ENCODE results near the gene ADARB2.

DNA sequence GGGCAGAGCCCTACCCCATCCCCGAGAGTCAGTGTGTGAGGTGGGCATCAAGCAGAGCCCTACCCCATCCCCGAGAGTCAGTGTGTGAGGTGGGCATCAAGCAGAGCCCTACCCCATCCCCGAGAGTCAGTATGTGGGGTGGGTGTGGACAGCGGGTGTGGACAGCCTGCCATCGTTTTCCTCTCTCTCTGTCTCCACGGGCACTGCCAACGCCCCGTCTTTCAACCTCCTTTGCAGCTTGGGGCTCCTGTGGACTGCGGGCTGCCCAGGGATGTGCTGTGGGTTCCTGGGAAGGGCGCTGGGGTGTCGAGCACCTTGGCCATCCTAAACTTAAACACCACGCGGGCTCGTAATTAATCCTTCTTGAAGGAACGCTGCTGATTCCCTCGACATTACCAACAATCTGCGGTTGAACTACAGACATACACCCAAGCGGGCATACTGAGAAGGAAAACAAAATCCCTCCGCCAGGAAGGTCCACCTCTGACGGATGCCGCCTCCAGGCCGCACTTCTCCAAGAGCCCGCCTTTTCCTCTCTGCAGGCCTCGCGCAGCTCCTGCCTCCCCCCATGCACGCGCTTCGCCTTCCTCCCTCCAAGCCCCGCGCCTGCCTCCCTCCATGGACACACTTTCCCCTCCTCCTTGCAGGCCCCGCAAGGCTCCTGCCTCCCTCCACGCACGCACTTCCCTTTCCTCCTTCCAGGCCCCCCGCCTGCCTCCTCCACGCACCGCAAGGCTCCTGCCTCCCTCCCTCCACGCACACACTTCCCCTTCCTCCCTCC, 65.1 kb downstream of the ADARB2 start:
- TF ChIP-seq EZH2 (IDR thresholded peaks at IDR 0.05; ENCODE audit: borderline replicate concordance) = no peak
- TF ChIP-seq, protein P1, sequence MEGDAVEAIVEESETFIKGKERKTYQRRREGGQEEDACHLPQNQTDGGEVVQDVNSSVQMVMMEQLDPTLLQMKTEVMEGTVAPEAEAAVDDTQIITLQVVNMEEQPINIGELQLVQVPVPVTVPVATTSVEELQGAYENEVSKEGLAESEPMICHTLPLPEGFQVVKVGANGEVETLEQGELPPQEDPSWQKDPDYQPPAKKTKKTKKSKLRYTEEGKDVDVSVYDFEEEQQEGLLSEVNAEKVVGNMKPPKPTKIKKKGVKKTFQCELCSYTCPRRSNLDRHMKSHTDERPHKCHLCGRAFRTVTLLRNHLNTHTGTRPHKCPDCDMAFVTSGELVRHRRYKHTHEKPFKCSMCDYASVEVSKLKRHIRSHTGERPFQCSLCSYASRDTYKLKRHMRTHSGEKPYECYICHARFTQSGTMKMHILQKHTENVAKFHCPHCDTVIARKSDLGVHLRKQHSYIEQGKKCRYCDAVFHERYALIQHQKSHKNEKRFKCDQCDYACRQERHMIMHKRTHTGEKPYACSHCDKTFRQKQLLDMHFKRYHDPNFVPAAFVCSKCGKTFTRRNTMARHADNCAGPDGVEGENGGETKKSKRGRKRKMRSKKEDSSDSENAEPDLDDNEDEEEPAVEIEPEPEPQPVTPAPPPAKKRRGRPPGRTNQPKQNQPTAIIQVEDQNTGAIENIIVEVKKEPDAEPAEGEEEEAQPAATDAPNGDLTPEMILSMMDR (IDR thresholded peaks at IDR 0.05; ENCODE audit: poor library complexity) = no peak

Measured in hepatocyte (in vitro differentiated cells).